Endothelial cell of umbilical vein (primary cell): ENCODE data around the gene CNTNAP2.

Experiments used
- CTCF ChIP-seq, 2 donors: IDR thresholded peaks; 1 replicate in 1 of 2; 2 replicates in 1 of 2; pipeline ENCODE4 v1.5.1; 2011; ENCODE audit warnings: low read length in 2 of 2, mild to moderate bottlenecking in 2 of 2, moderate library complexity in 2 of 2, control low read depth in 1 of 2, inconsistent platforms in 1 of 2, low read depth in 1 of 2; ENCODE audit not compliant: insufficient read depth in 1 of 2; ENCODE audit errors: extremely low read depth in 1 of 2
- EZH2 ChIP-seq: IDR thresholded peaks from 2 replicates; pipeline ENCODE4 v1.6.1; 2012; ENCODE audit warnings: borderline replicate concordance, low read depth, mild to moderate bottlenecking, moderate library complexity, low read length, inconsistent platforms; ENCODE audit not compliant: severe bottlenecking
- JUN ChIP-seq: IDR thresholded peaks from 2 replicates; pipeline ENCODE4 v1.6.1; 2011; ENCODE audit warnings: borderline replicate concordance, low read depth; ENCODE audit not compliant: insufficient read length, insufficient read depth
- MAX ChIP-seq: IDR thresholded peaks from 2 replicates; pipeline ENCODE4 v1.6.1; 2011; ENCODE audit not compliant: insufficient read depth, insufficient read length
- MYC ChIP-seq: IDR thresholded peaks from one replicate; pipeline ENCODE4 v1.6.1; 2011; ENCODE audit warnings: mild to moderate bottlenecking, low read depth, low read length
- POLR2A ChIP-seq: IDR thresholded peaks from 2 replicates; pipeline ENCODE4 v1.6.1; 2012; ENCODE audit warnings: low read depth, mild to moderate bottlenecking, control low read depth, low read length
- POLR2AphosphoS5 ChIP-seq: IDR thresholded peaks from 2 replicates; pipeline ENCODE4 v1.6.1; 2012; ENCODE audit warnings: low read depth, mild to moderate bottlenecking, control low read depth, low read length, moderate library complexity; ENCODE audit not compliant: insufficient read depth

GRCh38 chr7:147428075-147428474 lies 1311.5 kb downstream of the CNTNAP2 start:
- no peak for TF ChIP-seq EZH2
- TF ChIP-seq MAX, result no peak
- no peak for TF ChIP-seq CTCF (IDR thresholded peaks at IDR 0.05; ENCODE audit: extremely low read depth in 1 of 2, insufficient read depth in 1 of 2, low read depth in 1 of 2, low read length in 2 of 2)
- no peak for TF ChIP-seq POLR2A
- TF ChIP-seq MYC, result no peak
- no peak for TF ChIP-seq JUN
- no peak for TF ChIP-seq POLR2AphosphoS5
